HG02642 (cell line): ENCODE measurements around the gene ADK.

Experiments used
- ATAC-seq: cut with Tn5 transposase; IDR thresholded peaks from one replicate; pipeline ENCODE4 v1.9.1; 2021; ENCODE audit warnings: mild to moderate bottlenecking; ENCODE audit not compliant: unreplicated experiment, poor library complexity

Gene ADK

GRCh38 chr10:74231375-74231774 is 80.4 kb downstream of the ADK start:
- ATAC-seq = no peak

DNA sequence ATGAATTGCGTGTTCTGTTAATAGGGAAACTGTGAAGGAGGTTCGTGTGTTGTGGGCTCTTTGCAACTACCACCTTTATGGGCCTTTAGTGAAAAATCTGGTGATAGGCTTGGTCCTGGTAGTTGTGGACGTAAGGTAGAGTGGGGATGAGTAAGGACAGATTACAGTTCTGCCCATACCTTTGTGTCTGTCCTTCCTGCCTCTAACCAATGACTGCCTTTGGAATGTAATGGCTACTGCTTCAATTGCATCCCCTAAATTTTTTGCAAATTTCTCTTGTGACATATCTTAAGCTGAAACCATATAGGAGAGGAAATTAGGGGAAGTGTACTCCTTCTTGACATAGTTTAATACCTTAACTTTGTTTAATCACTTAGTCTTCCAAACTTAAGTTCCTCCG is 82.3 kb downstream of the ADK start:
- no peak for ATAC-seq

- ATAC-seq = no peak
Measured at GRCh38 chr10:74234569-74234968, 83.5 kb downstream of the ADK start.

- no peak for ATAC-seq
Measured at GRCh38 chr10:74238031-74238431, 87.0 kb downstream of the ADK start.

DNA sequence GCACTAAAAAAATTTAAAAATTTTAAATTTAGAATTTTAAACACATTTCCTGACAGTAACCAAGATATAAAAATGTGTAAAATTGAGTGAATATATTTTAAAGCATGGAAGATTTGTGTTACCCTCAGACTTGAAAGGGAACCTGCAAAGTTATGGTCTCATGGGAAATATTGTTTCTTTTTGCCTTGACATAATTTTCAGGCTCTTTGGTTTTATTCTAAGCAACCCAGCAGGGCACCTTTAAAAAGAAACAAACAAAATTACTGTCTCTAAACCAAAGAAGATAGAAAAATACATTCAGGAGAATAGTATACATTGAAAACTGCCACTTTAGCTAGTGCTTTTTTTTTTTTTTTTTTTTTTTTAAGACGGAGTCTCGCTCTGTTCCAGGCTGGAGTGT is 87.5 kb downstream of the ADK start:
- no peak for ATAC-seq

- ATAC-seq = no peak
Measured at GRCh38 chr10:74243067-74243466, 92.0 kb downstream of the ADK start.

DNA sequence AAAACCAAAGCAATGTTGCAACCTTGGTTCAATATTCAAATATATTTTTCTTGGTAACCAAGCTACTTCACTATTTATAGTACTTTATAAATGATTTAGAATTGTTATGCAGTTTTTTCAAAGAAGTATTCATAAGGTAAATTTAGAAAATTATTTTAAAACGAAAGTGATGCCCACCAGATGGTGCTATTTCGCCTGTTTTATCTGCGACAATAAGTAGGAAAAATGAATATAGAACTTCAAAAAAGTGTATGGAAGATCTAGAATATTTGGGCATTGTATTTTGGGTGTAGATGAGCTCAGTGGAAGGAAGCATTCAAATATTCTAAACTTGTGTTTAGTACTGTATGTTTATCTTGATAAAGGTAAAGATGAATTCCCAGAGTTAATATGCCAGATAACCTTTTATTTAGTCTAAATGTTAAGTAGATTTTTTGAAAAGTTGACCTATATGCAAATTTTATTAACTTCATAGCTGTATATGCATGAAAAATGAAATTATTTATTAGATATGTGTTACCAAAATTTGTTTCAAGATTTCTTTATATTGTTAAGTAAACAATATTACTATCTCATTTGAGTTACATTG is 93.2 kb downstream of the ADK start:
- no peak for ATAC-seq

DNA sequence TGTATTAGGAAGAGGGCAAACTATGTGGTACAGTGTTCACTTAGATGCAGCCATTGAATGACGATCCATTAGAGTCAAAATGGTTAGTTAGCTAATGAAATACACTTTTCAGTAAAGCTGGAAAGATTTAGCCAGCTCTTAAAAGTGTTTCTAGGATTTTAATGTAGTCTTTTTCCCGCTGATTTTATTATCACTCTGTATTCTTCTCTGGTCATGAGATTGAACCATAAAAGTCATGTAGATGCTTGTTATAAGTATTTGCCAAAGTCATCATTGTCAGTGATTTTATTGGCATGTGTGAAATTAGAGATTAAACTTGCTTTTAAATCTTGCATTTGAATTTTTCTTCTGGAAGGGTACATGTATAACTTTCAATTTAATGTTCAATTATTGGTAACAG is 93.8 kb downstream of the ADK start:
- ATAC-seq = no peak

DNA sequence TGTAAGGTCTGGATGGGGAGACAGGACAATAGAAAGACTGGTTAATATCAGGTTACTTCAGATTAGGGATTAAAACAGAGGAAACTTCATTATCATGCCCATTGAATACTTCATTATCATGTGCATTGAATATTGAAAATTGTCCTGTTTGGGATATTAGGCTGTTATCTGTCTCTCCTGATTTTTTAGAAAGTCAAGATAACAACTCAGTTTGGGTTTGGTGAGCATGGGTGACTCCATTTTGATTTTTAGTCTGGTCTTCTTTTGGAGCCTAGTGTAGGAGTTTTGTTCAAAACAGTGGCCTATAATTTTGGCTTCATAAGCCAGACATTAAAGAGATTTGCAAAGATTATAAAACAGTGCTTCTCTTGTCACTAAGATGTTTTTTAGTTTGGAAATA is 95.5 kb downstream of the ADK start:
- no peak for ATAC-seq

GRCh38 chr10:74249865-74250264 is 98.8 kb downstream of the ADK start:
- no peak for ATAC-seq

GRCh38 chr10:74255214-74255613 is 104.2 kb downstream of the ADK start:
- ATAC-seq = no peak

- no peak for ATAC-seq
Measured at GRCh38 chr10:74255888-74256357, 104.9 kb downstream of the ADK start.

DNA sequence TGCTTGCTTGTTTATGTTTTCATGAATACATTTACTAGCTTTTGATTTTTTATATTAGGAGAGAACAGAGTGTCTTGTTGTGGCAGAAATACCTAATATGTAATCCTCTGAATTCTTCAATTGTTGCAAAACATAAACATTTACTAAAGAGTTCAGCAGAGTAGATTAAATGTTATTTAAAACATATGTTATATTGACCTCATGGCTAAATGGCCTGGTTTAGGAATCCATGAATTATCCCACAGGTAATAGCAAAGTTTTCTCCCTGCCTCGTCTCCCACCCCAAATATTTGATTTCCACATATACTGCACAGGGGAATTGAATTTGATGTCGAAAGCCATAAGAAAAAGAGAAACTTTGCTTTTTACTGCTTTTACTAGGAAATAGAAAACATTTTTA is 111.8 kb downstream of the ADK start:
- no peak for ATAC-seq

- no peak for ATAC-seq
Measured at GRCh38 chr10:74263996-74264395, 113.0 kb downstream of the ADK start.

DNA sequence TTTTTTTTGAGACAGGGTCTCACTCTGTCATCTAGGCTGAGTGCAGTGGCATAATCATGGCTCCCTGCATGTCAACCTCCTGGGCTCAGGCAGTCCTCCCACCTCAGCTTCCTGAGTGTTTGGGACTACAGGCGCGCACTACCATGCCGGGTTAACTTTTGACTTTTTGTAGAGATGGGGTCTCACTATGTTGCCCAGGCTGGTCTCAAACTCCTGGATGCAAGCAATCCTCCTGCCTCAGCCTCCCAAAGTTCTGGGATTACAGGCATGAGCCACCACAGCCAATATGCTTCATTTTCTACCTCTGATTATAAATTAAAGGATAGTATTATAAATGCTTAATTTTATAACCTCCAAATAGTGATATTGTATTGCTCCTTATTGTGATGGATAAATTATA is 121.3 kb downstream of the ADK start:
- ATAC-seq = no peak

DNA sequence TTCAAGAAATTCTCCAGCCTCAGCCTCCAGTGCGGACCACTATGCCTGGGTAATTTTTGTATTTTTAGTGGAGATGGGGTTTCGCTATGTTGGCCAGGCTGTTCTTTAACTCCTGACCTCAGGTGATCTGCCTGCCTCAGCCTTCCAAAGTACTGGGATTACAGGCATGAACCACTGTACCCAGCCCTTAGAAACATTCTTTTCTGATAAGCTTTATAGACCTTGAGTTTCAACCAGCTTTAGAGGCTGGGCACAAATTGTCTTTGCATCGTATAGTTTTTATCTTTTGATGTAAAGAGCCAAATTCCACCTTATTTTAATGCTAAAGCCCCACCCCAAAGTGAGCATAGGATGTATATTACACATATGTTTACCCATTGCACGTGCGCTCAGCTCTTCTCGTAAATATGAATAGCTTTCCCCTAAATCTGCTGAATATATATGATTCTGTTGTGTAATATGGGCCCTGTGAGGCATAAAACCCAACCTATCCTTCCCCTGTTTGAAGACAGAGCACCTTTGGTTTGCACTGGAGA is 124.8 kb downstream of the ADK start:
- ATAC-seq = no peak

DNA sequence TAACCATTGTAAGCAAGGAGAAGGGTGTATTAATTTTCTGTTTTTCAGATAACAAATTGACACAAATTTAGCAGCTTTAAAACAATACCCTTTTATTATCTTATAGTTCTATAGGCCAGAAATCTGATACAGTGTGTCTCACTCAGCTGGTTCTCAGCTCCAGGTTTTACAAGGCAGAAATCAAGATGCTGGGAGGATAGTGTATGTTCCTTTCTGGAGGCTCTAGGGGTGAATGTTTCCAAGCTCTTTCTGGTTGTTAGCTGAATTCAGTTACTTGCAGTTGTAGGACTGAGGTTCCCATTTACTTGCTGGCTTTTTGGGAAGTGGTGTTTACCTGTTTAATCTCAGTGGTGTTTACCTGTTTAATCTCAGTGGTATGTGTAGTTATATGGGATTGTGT is 125.4 kb downstream of the ADK start:
- ATAC-seq = no peak

DNA sequence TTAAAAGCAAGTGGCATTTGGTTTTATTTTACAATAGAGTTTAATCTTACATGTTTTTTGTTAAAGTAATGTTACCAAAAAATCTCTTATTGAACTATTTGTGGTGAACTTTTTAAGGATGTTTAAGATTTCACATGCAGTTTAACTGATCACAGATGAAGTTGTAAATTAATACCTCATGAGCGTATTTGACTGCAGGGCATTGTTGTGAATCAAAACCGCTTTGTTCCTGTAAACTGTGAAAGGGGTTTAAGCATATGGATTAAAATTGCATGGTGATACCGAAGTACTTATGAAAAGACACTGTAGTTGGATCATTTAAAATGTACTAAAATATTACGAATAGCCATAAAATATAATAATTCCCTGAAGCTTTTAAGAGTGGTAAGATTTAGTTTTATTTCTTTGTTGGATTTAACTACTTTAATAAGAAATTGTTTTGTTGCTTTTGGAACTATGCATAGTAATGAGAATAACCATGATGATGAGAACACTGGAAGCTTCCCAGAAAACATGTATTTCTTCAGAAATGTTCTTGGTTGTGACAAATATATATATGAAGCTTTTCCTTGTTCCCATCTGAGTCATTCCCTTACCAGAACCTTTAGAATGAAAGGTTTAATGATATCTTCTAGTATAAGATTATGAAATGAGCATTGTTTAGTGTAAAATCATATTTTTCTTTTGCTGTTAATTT is 131.3 kb downstream of the ADK start:
- no peak for ATAC-seq

- ATAC-seq = no peak
Measured at GRCh38 chr10:74282848-74283210, 131.8 kb downstream of the ADK start.

DNA sequence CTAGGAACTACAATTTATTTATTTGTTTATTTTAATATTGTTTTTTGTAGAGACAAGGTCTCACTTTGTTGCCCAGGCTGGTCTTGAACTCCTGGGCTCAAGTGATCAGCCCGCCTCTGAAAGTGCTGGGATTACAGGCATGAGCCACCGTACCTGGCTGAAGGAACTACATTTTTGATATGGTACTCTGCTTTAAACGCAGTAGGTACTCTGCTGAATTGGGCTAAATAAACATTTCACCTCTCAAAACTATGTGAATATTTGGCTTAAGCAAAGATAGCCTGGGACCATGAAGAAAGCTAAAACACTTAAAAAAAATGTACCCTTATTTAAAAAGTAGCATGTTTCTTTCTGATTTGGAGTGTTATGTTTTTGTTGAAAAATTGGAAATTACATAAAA is 138.2 kb downstream of the ADK start:
- ATAC-seq = no peak

- ATAC-seq = no peak
Measured at GRCh38 chr10:74289951-74290350, 138.9 kb downstream of the ADK start.

DNA sequence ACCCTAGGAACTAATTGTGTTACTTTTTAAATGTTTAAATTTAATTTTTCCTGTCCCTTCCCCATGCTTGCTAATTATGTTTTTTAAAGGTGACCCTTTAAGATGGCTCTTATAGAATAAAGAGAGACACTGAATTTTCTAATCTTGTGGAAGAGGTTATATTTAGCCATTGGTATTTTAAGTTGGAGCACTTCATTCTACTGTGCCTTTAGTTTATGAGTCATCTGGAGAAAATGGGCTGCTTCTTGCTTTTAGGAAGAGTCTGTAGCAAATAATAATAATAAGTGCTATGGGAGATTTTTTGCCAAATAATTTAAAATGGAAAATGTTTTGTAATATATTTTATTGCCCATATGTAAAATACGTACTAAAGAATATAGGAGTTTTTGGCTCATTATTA is 139.7 kb downstream of the ADK start:
- ATAC-seq = no peak
